HCT116 (cell line): ENCODE results near the gene TBL1X. TPM values are rescaled to one million over a fixed set of nuclear protein-coding genes. Genes with fewer than 3 reads are reported as not detected.

Experiments used
- ATAC-seq: fragments of 200-7000 bp; cut with Tn5 transposase; 2 replicates; pipeline ENCODE4 v1.9.1; 2020; ENCODE audit warnings: mild to moderate bottlenecking, moderate library complexity
- BruUV-seq: library from RNA; stranded (reverse); fragments of 400-500 nt; replicated peaks from 2 replicates; lab custom pipeline; 2021; lab: Mats Ljungman, UMichigan
- CTCF ChIA-PET: fragments of 300-600 bp; sonication (Branson Sonifier 250); formaldehyde crosslinking; loops from one replicate; lab custom pipeline; 2021; ENCODE audit warnings: antibody characterized with exemption; lab: Charles Lee
- POLR2A ChIA-PET: fragments of 300-600, 350-600 bp; sonication (Branson Sonifier 250); formaldehyde crosslinking; loops from one replicate; lab custom pipeline; 2021; ENCODE audit warnings: antibody characterized with exemption; lab: Charles Lee
- RAD21 ChIA-PET, 2 experiments: fragments of 300-600 bp; sonication (Branson Sonifier 250); formaldehyde crosslinking; loops; one replicate each; lab custom pipeline; 2023; ENCODE audit warnings: low total read pairs in 2 of 2; ENCODE audit not compliant: uncharacterized antibody in 2 of 2, unreplicated experiment in 2 of 2, low non-redundant PET in 1 of 2; lab: Charles Lee
- DNase-seq: peaks from one replicate; pipeline ENCODE4 v3.0.0-alpha.2; 2010; ENCODE audit warnings: low read depth, low spot score
- H2AFZ ChIP-seq: fragments of 200-600 bp; shearing (Covaris generic), sonication (generic); 2 replicates; pipeline ENCODE4 v1.6.1; 2017; ENCODE audit warnings: low read depth, mixed run types, mixed read lengths, antibody characterized with exemption, low read length; ENCODE audit not compliant: poor library complexity, severe bottlenecking
- H3K27ac ChIP-seq: 2 replicates; pipeline ENCODE4 v1.5.1; 2012; ENCODE audit warnings: low read depth, low read length
- H3K27me3 ChIP-seq: fragments of 200-600 bp; sonication (generic); 2 replicates; pipeline ENCODE4 v1.6.1; 2016; ENCODE audit warnings: mixed run types, low read length, mixed read lengths; ENCODE audit not compliant: insufficient read depth
- H3K36me3 ChIP-seq, 2 experiments: fragments of 200-500 bp in 1 of 2; fragments of 200-600 bp in 1 of 2; sonication (Bioruptor generic) in 1 of 2; sonication (generic) in 1 of 2; 2 replicates each; pipeline versions ENCODE4 v1.5.1 to v1.6.1; 2014 to 2016; ENCODE audit warnings: low read length in 2 of 2, inconsistent platforms in 1 of 2, mixed read lengths in 1 of 2, mixed run types in 1 of 2; ENCODE audit not compliant: insufficient read depth in 2 of 2, control insufficient read depth in 1 of 2
- H3K4me1 ChIP-seq, 2 experiments: fragments of 200-600 bp in 1 of 2; sonication (generic) in 1 of 2; 2 replicates each; pipeline versions ENCODE4 v1.5.1 to v1.6.1; 2012 to 2017; ENCODE audit warnings: low read length in 2 of 2, inconsistent platforms in 1 of 2, mild to moderate bottlenecking in 1 of 2, mixed read lengths in 1 of 2, mixed run types in 1 of 2, moderate library complexity in 1 of 2; ENCODE audit not compliant: insufficient read depth in 2 of 2, control insufficient read depth in 1 of 2
- H3K4me2 ChIP-seq: fragments of 200-600 bp; sonication (generic); 2 replicates; pipeline ENCODE4 v1.6.1; 2017; ENCODE audit warnings: mixed run types, low read length, mixed read lengths
- H3K4me3 ChIP-seq, 2 experiments: fragments of 200-600 bp in 1 of 2; sonication (generic) in 1 of 2; replicated peaks in 1 of 2; 2 replicates each; pipeline ENCODE4 v1.5.1; 2011 to 2016; ENCODE audit warnings: low read length in 2 of 2, control low read depth in 1 of 2, low read depth in 1 of 2, mild to moderate bottlenecking in 1 of 2, mixed read lengths in 1 of 2, mixed run types in 1 of 2
- H3K79me2 ChIP-seq: fragments of 200-600 bp; sonication (generic); 2 replicates; pipeline ENCODE4 v1.6.1; 2017; ENCODE audit warnings: mild to moderate bottlenecking, mixed run types, low read length, moderate library complexity, mixed read lengths; ENCODE audit not compliant: insufficient read depth
- H3K9ac ChIP-seq: fragments of 200-600 bp; sonication (generic); 2 replicates; pipeline ENCODE4 v1.6.1; 2016; ENCODE audit warnings: low read length, mixed read lengths
- H3K9me2 ChIP-seq: fragments of 200-600 bp; sonication (generic), shearing (Covaris generic); 2 replicates; pipeline ENCODE4 v1.6.1; 2017; ENCODE audit warnings: mixed run types, mild to moderate bottlenecking, moderate library complexity; ENCODE audit not compliant: insufficient read depth
- H3K9me3 ChIP-seq, 2 experiments: fragments of 200-500 bp in 1 of 2; fragments of 200-600 bp in 1 of 2; sonication (Bioruptor generic) in 1 of 2; sonication (generic) in 1 of 2; 2 replicates each; pipeline ENCODE4 v1.6.1; 2014 to 2017; ENCODE audit warnings: low read length in 2 of 2, mixed read lengths in 2 of 2, inconsistent platforms in 1 of 2, low read depth in 1 of 2, mild to moderate bottlenecking in 1 of 2, mixed run types in 1 of 2, moderate library complexity in 1 of 2; ENCODE audit not compliant: control insufficient read depth in 1 of 2, insufficient read depth in 1 of 2
- H4K20me1 ChIP-seq: fragments of 200-600 bp; sonication (generic), shearing (Covaris generic); 2 replicates; pipeline ENCODE4 v1.6.1; 2017; ENCODE audit warnings: mixed run types, mild to moderate bottlenecking, moderate library complexity; ENCODE audit not compliant: insufficient read depth
- ATF3 ChIP-seq: IDR thresholded peaks from 2 replicates; pipeline ENCODE4 v1.6.1; 2012
- ELF1 ChIP-seq: IDR thresholded peaks from 2 replicates; pipeline ENCODE4 v1.6.1; 2012; ENCODE audit warnings: low read depth, borderline replicate concordance
- EZH2phosphoT487 ChIP-seq: fragments of 200-600 bp; IDR thresholded peaks from 2 replicates; pipeline ENCODE4 v1.6.1; 2018; ENCODE audit warnings: antibody characterized with exemption, borderline replicate concordance
- MAX ChIP-seq: IDR thresholded peaks from 2 replicates; pipeline ENCODE4 v1.6.1; 2012
- POLR2A ChIP-seq: IDR thresholded peaks from 2 replicates; pipeline ENCODE4 v1.7.0; 2011; ENCODE audit warnings: borderline replicate concordance; ENCODE audit not compliant: insufficient read depth, insufficient read length; ENCODE audit errors: extremely low read depth
- POLR2AphosphoS5 ChIP-seq: IDR thresholded peaks from 2 replicates; pipeline ENCODE4 v1.6.1; 2011; ENCODE audit warnings: mild to moderate bottlenecking, low read depth, low read length, moderate library complexity
- RAD21 ChIP-seq: IDR thresholded peaks from 2 replicates; pipeline ENCODE4 v1.6.1; 2012; ENCODE audit warnings: low read depth, mild to moderate bottlenecking
- REST ChIP-seq: IDR thresholded peaks from 2 replicates; pipeline ENCODE4 v1.6.1; 2012; ENCODE audit warnings: low read depth
- SP1 ChIP-seq: IDR thresholded peaks from 2 replicates; pipeline ENCODE4 v1.6.1; 2012; ENCODE audit warnings: low read depth
- ZBTB33 ChIP-seq: IDR thresholded peaks from 2 replicates; pipeline ENCODE4 v1.6.1; 2011; ENCODE audit warnings: mild to moderate bottlenecking, low read length, moderate library complexity; ENCODE audit not compliant: insufficient replicate concordance; ENCODE audit errors: extremely low read depth
- ZNF274 ChIP-seq: fragments of 200-500 bp; sonication (Bioruptor generic); IDR thresholded peaks from 2 replicates; pipeline ENCODE4 v1.6.1; 2014; ENCODE audit warnings: mild to moderate bottlenecking, low read depth, low read length, inconsistent platforms
- intact Hi-C: fragments of 100-400 bp; cut with micrococcal nuclease; formaldehyde crosslinking; loops from 2 replicates; pipeline ENCODE4 v1.10.0; 2022
- total RNA-seq: library from RNA; stranded (reverse); gene quantifications from one replicate; pipeline ENCODE4 v1.2.1, GENCODE V29; 2021; ENCODE audit not compliant: unreplicated experiment

Gene TBL1X
- total RNA-seq, 1 experiment from 2014 or later = 37.8 TPM

GRCh38 chrX:9682861-9683260, 218.0 kb downstream of the TBL1X start:
- Histone ChIP-seq H3K36me3 (no peaks in the 10 kb centered on the region), H3K9me2 (no peaks in the 10 kb centered on the region), H3K4me1 (no peaks in the 10 kb centered on the region), H3K4me3 (no peak overlapping the region), H3K9ac (no peak overlapping the region), H4K20me1 (no peaks in the 10 kb centered on the region), H3K27ac (no peak overlapping the region), H3K9me3 (no peaks in the 10 kb centered on the region), H2AFZ (no peak overlapping the region), H3K27me3 (no peaks in the 10 kb centered on the region), H3K4me2 (no peak overlapping the region), H3K79me2 (no peaks in the 10 kb centered on the region)
- TF ChIP-seq RAD21 (no peak), POLR2AphosphoS5 (no peak), SP1 (no peak), REST (no peak), ATF3 (no peak)
- ChIA-PET RAD21 (no interaction called here), POLR2A (no interaction called here), CTCF (no interaction called here)
- no TSS peak for BruUV-seq
- intact Hi-C loops = no loop called here
- no peak for ATAC-seq
- no peak for DNase-seq

GRCh38 chrX:9683350-9683749, 218.5 kb downstream of the TBL1X start:
- H3K27me3 ChIP-seq = no peaks in the 10 kb centered on the region
- TF ChIP-seq ELF1 = no peak
- no peak for TF ChIP-seq EZH2phosphoT487
- no peak for TF ChIP-seq ZNF274
- no peak for TF ChIP-seq ZBTB33
- TF ChIP-seq POLR2A = no peak
- no peak for TF ChIP-seq MAX
- TF ChIP-seq SP1 = no peak
- no peak for TF ChIP-seq POLR2AphosphoS5
- no peaks in the 10 kb centered on the region for H3K4me1 ChIP-seq
- ATAC-seq (no peak), DNase-seq (no peak)
- no peaks in the 10 kb centered on the region for H4K20me1 ChIP-seq
- CTCF ChIA-PET = no interaction called here
- no peak overlapping the region for H2AFZ ChIP-seq
- no peak overlapping the region for H3K4me2 ChIP-seq
- RAD21 ChIA-PET = no interaction called here
- H3K9ac ChIP-seq = no peak overlapping the region
- H3K9me2 ChIP-seq = no peaks in the 10 kb centered on the region
- POLR2A ChIA-PET = no interaction called here
- no peaks in the 10 kb centered on the region for H3K79me2 ChIP-seq
- intact Hi-C loops = no loop called here
- H3K27ac ChIP-seq = no peak overlapping the region
- no TSS peak for BruUV-seq
- H3K9me3 ChIP-seq = no peaks in the 10 kb centered on the region
- H3K36me3 ChIP-seq = no peaks in the 10 kb centered on the region
- no peak overlapping the region for H3K4me3 ChIP-seq
